ENCODE data around the gene SUGCT.

SUGCT gene

DNA sequence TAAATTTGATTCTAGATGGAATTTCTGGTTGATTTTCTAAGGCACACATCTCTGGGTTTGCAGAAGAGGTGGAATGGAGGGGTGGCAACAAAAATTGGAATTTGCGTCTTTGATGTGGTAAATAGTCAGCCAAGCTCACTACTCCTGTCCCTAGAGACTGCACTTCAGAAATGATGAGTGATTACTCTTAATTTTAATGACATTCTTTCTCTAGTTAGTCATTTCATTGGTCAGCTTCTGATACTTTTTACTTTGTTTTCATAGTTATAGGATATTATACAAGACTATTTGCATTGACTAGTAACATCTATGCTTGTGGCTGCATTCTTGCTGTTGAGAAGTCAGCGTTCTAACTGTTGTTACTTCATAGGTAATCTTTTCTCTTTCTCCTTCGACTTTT lies 658.3 kb downstream of the SUGCT start:
- TF ChIP-seq, protein P1, sequence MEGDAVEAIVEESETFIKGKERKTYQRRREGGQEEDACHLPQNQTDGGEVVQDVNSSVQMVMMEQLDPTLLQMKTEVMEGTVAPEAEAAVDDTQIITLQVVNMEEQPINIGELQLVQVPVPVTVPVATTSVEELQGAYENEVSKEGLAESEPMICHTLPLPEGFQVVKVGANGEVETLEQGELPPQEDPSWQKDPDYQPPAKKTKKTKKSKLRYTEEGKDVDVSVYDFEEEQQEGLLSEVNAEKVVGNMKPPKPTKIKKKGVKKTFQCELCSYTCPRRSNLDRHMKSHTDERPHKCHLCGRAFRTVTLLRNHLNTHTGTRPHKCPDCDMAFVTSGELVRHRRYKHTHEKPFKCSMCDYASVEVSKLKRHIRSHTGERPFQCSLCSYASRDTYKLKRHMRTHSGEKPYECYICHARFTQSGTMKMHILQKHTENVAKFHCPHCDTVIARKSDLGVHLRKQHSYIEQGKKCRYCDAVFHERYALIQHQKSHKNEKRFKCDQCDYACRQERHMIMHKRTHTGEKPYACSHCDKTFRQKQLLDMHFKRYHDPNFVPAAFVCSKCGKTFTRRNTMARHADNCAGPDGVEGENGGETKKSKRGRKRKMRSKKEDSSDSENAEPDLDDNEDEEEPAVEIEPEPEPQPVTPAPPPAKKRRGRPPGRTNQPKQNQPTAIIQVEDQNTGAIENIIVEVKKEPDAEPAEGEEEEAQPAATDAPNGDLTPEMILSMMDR (IDR thresholded peaks at IDR 0.05; ENCODE audit: low read depth, low read length), result no peak
- H3K4me1 ChIP-seq, result no peaks in the 10 kb centered on the region
- H3K27me3 ChIP-seq, result no peaks in the 10 kb centered on the region
- no peak for DNase-seq
- no peaks in the 10 kb centered on the region for H3K9me3 ChIP-seq
- no peak overlapping the region for H3K4me3 ChIP-seq (ENCODE audit: low read depth, low read length)
- H3K36me3 ChIP-seq, result no peaks in the 10 kb centered on the region

- TF ChIP-seq, protein P1 (IDR thresholded peaks at IDR 0.05; ENCODE audit: low read depth, low read length), result no peak
- H3K4me1 ChIP-seq, result no peaks in the 10 kb centered on the region
- H3K4me3 ChIP-seq (ENCODE audit: low read depth, low read length), result no peak overlapping the region
- DNase-seq, result no peak
- no peaks in the 10 kb centered on the region for H3K9me3 ChIP-seq
- H3K27me3 ChIP-seq, result no peaks in the 10 kb centered on the region
- no peaks in the 10 kb centered on the region for H3K36me3 ChIP-seq
These were observed 660.8 kb downstream of the SUGCT start for GRCh38 chr7:40795607-40796006.

GRCh38 chr7:40796723-40797122 lies 661.9 kb downstream of the SUGCT start:
- DNase-seq, result no peak
- H3K36me3 ChIP-seq, result no peaks in the 10 kb centered on the region
- no peaks in the 10 kb centered on the region for H3K27me3 ChIP-seq
- H3K9me3 ChIP-seq, result no peaks in the 10 kb centered on the region
- TF ChIP-seq, protein P1 (IDR thresholded peaks at IDR 0.05; ENCODE audit: low read depth, low read length), result no peak
- no peaks in the 10 kb centered on the region for H3K4me1 ChIP-seq
- H3K4me3 ChIP-seq (ENCODE audit: low read depth, low read length), result no peak overlapping the region

DNA sequence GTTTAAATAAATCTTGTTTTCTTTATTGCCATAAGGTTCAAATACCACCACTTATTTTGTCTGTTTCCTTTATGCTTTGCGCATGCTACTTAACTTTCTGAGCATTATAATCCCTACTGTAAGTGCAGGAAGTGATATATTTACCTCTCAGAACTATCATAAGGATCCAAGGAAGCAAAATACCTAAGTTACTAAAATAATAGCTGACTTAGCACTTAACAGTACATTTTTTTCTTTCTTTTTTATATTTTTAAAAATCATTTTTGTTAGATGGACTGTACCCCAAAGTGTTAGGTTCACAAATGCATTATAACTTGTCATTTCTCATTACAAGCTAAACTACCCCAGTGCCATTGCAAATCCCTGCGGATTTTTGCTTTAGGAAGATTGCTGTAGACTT lies 663.8 kb downstream of the SUGCT start:
- H3K9me3 ChIP-seq, result no peaks in the 10 kb centered on the region
- TF ChIP-seq, protein P1 (IDR thresholded peaks at IDR 0.05; ENCODE audit: low read depth, low read length), result no peak
- no peaks in the 10 kb centered on the region for H3K4me1 ChIP-seq
- no peak for DNase-seq
- H3K36me3 ChIP-seq, result no peaks in the 10 kb centered on the region
- H3K27me3 ChIP-seq, result no peaks in the 10 kb centered on the region
- no peak overlapping the region for H3K4me3 ChIP-seq (ENCODE audit: low read depth, low read length)

GRCh38 chr7:40799493-40800403 lies 664.9 kb downstream of the SUGCT start:
- H3K36me3 ChIP-seq, result no peaks in the 10 kb centered on the region
- no peaks in the 10 kb centered on the region for H3K9me3 ChIP-seq
- H3K27me3 ChIP-seq, result no peaks in the 10 kb centered on the region
- TF ChIP-seq, protein P1 (IDR thresholded peaks at IDR 0.05; ENCODE audit: low read depth, low read length), result no peak
- H3K4me3 ChIP-seq (ENCODE audit: low read depth, low read length), result no peak overlapping the region
- no peaks in the 10 kb centered on the region for H3K4me1 ChIP-seq
- no peak for DNase-seq

DNA sequence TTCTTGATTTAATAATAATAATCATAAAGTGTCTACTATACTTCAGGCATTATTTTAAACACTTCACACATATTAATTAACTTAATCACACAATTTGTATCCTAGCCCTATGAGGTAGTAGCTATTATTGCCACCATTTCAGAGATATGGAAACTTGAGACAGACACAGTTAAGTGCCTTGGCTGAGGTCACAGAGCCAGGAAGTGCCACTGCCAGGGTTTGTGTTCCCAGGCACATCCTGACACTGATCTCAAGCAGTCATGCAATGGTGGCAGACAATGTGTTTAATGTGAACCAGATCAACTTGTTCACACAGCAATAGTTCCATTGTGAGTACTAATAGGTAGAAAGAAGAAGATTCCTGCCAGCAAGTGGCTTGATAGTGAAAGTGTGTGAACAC lies 666.0 kb downstream of the SUGCT start:
- no peak for DNase-seq
- Histone ChIP-seq H3K4me1 (no peaks in the 10 kb centered on the region), H3K4me3 (ENCODE audit: low read depth, low read length) (no peak overlapping the region), H3K36me3 (no peaks in the 10 kb centered on the region), H3K27me3 (no peaks in the 10 kb centered on the region), H3K9me3 (no peaks in the 10 kb centered on the region)
- TF ChIP-seq, protein P1 (IDR thresholded peaks at IDR 0.05; ENCODE audit: low read depth, low read length), result no peak

All from BE2C (cell line).